ENCODE results near the gene THBS1. TPM values are rescaled to one million over a fixed set of nuclear protein-coding genes. Genes with fewer than 3 reads are reported as not detected.
A peak's percentile ranks its signal among the peaks of the same experiment; 100 is the strongest.

The THBS1 gene
- total RNA-seq, 1 experiment from 2014 or later: 305 TPM

DNA sequence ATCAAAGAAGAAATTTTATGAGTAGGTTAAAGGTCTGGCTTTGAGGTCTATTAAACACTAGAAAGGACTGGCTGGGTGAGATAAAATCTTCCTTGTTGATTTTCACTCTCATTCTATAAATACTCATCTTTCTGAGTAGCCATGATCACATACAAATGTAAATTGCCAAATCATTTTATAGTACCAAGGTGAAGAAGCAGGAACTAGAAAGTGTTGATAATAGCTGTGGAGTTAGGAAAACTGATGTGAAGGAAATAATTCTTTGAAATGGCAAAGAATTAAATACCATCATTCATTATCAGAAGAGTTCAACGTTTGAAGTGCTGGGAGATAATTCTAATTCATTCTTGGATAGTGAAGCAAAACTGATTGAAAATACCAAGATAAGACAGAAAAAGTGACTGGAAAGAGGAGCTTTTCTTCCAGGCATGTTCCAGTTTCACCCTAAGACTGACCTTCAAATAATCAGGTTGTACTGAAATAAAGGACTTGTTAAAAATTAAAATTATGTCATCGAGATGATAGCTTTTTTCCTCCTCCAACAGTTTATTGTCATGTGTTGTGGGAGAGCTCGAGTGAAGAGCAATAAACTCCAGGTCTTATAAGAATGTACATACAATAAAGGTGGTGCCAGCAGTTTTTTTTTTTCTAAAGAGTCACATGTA, 17.4 kb downstream of the THBS1 start:
- ATAC-seq (no peak), DNase-seq (peak; percentile 29)
- H3K4me2 ChIP-seq (ENCODE audit: low read length): no peak overlapping the region
- H3K27me3 ChIP-seq (ENCODE audit: low read length): no peaks in the 10 kb centered on the region
- intact Hi-C loops (cut with micrococcal nuclease): no loop called here
- H2AFZ ChIP-seq (ENCODE audit: low read length): no peak overlapping the region
- H3K36me3 ChIP-seq (ENCODE audit: low read depth, low read length): peaks cover 42% of the 10 kb centered on the region
- H3K9ac ChIP-seq (ENCODE audit: low read length): no peak overlapping the region
- H4K20me1 ChIP-seq (ENCODE audit: low read length): peaks cover 9% of the 10 kb centered on the region
- H3K79me2 ChIP-seq (ENCODE audit: low read length): no peaks in the 10 kb centered on the region
- no peak overlapping the region for H3K27ac ChIP-seq (ENCODE audit: low read length)
- H3K9me2 ChIP-seq (replicated peaks; ENCODE audit: low read length): no peaks in the 10 kb centered on the region
- TF ChIP-seq, protein P1, sequence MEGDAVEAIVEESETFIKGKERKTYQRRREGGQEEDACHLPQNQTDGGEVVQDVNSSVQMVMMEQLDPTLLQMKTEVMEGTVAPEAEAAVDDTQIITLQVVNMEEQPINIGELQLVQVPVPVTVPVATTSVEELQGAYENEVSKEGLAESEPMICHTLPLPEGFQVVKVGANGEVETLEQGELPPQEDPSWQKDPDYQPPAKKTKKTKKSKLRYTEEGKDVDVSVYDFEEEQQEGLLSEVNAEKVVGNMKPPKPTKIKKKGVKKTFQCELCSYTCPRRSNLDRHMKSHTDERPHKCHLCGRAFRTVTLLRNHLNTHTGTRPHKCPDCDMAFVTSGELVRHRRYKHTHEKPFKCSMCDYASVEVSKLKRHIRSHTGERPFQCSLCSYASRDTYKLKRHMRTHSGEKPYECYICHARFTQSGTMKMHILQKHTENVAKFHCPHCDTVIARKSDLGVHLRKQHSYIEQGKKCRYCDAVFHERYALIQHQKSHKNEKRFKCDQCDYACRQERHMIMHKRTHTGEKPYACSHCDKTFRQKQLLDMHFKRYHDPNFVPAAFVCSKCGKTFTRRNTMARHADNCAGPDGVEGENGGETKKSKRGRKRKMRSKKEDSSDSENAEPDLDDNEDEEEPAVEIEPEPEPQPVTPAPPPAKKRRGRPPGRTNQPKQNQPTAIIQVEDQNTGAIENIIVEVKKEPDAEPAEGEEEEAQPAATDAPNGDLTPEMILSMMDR (conservative IDR thresholded peaks at IDR 0.05; ENCODE audit: low read depth, low read length): no peak
- TF ChIP-seq EZH2phosphoT487 (IDR thresholded peaks at IDR 0.05; ENCODE audit: borderline replicate concordance, low read length): no peak
- TF ChIP-seq EZH2 (IDR thresholded peaks at IDR 0.05; ENCODE audit: low read length, unreplicated experiment): no peak
- BruUV-seq (replicated peaks): no TSS peak
- POLR2A ChIA-PET (ENCODE audit: unreplicated experiment): interaction anchor here (0.6 kb wide), 1 partner anchor 15 kb away, joined by 4 read pairs; no protein-coding TSS in a partner anchor
- H3K4me1 ChIP-seq (ENCODE audit: insufficient read depth, low read length): peaks cover 28% of the 10 kb centered on the region
- no peak overlapping the region for H3K4me3 ChIP-seq (ENCODE audit: low read length)
- peaks cover 36% of the 10 kb centered on the region for H3F3A ChIP-seq (ENCODE audit: low read length, unreplicated experiment)
- CTCF ChIA-PET: no interaction called here
- H3K9me3 ChIP-seq (ENCODE audit: low read length): no peaks in the 10 kb centered on the region

DNA sequence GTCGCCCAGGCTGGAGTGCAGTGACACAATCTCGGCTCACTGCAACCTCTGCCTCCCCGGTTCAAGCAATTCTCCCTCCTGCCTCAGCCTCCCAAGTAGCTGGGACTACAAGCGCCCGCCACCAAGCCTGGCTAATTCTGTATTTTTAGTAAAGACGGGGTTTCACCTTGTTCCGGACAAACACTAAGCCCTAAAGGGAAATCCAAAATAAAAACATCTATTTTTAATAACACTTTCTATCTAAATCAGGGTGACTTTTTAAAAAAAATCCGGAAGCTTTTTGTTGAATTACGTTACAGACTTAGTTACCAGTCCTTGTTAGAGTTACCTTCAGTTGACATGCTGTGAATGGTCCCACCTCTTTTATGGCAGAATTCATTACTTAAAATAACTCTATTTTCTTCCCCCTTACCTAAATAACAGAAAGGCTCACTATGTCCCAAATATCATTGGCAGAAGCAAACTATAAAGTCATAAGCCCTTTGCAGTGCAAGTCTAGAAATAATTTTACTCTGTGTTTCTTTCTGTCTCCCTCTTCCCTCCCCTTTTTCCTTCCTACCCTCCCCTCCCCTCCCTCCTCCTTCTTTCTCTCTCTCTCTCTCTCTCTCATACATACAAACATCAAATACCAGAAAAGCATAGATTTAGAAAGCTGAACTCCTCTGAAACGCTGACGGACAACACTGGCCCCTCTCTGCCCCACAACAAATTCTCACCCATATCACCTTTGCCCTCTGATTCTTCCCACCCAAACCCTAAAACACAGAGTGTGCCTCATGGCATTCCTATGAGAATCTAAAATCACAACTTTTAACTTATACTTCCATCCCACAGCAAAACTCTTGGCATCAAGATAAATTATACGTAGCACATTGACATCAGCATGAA, 18.3 kb downstream of the THBS1 start:
- H3F3A ChIP-seq (ENCODE audit: low read length, unreplicated experiment): peaks cover 30% of the 10 kb centered on the region
- H2AFZ ChIP-seq (ENCODE audit: low read length): no peak overlapping the region
- no TSS peak for BruUV-seq (replicated peaks)
- POLR2A ChIA-PET (ENCODE audit: unreplicated experiment): interaction anchor here (0.6 kb wide), 1 partner anchor 16 kb away, joined by 4 read pairs; no protein-coding TSS in a partner anchor
- no peaks in the 10 kb centered on the region for H3K9me2 ChIP-seq (replicated peaks; ENCODE audit: low read length)
- intact Hi-C loops (cut with micrococcal nuclease): no loop called here
- no peak for TF ChIP-seq EZH2phosphoT487 (IDR thresholded peaks at IDR 0.05; ENCODE audit: borderline replicate concordance, low read length)
- peak; percentile 25 for DNase-seq
- peaks cover 34% of the 10 kb centered on the region for H3K36me3 ChIP-seq (ENCODE audit: low read depth, low read length)
- H3K4me2 ChIP-seq (ENCODE audit: low read length): no peak overlapping the region
- peaks cover 24% of the 10 kb centered on the region for H3K4me1 ChIP-seq (ENCODE audit: insufficient read depth, low read length)
- no peak overlapping the region for H3K9ac ChIP-seq (ENCODE audit: low read length)
- no peak overlapping the region for H3K27ac ChIP-seq (ENCODE audit: low read length)
- H4K20me1 ChIP-seq (ENCODE audit: low read length): peaks cover 9% of the 10 kb centered on the region
- no peak overlapping the region for H3K4me3 ChIP-seq (ENCODE audit: low read length)
- no peaks in the 10 kb centered on the region for H3K27me3 ChIP-seq (ENCODE audit: low read length)
- no peaks in the 10 kb centered on the region for H3K79me2 ChIP-seq (ENCODE audit: low read length)
- CTCF ChIA-PET: no interaction called here
- H3K9me3 ChIP-seq (ENCODE audit: low read length): no peaks in the 10 kb centered on the region
- no peak for ATAC-seq

DNA sequence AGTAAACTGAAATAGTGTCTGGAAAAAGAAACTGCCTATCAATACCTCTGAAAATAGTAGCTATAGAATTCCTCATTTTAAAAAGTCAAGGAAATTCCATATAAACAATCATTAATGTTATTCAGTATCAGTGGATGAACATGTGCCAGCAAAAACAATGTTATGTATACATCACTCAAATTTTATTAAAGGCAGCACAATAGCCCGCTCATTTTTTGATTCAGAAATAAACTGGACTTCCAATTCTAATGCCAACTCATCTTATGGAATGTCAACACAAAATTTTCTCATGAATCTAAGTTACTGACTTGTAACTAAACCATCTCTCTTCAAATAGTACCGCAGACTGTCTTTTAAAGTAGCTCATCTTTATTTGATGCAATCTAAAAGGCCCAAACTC, 19.0 kb downstream of the THBS1 start:
- Histone ChIP-seq H3K9me2 (replicated peaks; ENCODE audit: low read length) (no peaks in the 10 kb centered on the region), H3K9me3 (ENCODE audit: low read length) (no peaks in the 10 kb centered on the region), H3K4me2 (ENCODE audit: low read length) (no peak overlapping the region), H3K79me2 (ENCODE audit: low read length) (no peaks in the 10 kb centered on the region), H2AFZ (ENCODE audit: low read length) (no peak overlapping the region), H3K4me1 (ENCODE audit: insufficient read depth, low read length) (peaks cover 17% of the 10 kb centered on the region), H3K27me3 (ENCODE audit: low read length) (no peaks in the 10 kb centered on the region), H3K9ac (ENCODE audit: low read length) (no peak overlapping the region), H3K4me3 (ENCODE audit: low read length) (no peak overlapping the region), H3K27ac (ENCODE audit: low read length) (no peak overlapping the region), H4K20me1 (ENCODE audit: low read length) (peaks cover 9% of the 10 kb centered on the region), H3K36me3 (ENCODE audit: low read depth, low read length) (peaks cover 28% of the 10 kb centered on the region), H3F3A (ENCODE audit: low read length, unreplicated experiment) (peaks cover 27% of the 10 kb centered on the region)
- CTCF ChIA-PET: no interaction called here
- intact Hi-C loops (cut with micrococcal nuclease): no loop called here
- TF ChIP-seq, protein P1 (conservative IDR thresholded peaks at IDR 0.05; ENCODE audit: low read depth, low read length): no peak
- no peak for TF ChIP-seq EZH2phosphoT487 (IDR thresholded peaks at IDR 0.05; ENCODE audit: borderline replicate concordance, low read length)
- no peak for TF ChIP-seq EZH2 (IDR thresholded peaks at IDR 0.05; ENCODE audit: low read length, unreplicated experiment)
- DNase-seq: peak; percentile 59
- ATAC-seq: peak; percentile 61
- POLR2A ChIA-PET (ENCODE audit: unreplicated experiment): no interaction called here
- no TSS peak for BruUV-seq (replicated peaks)

Data from PC-3 (cell line).